Lower lobe of right lung (tissue), 2 donors: ENCODE measurements around the gene TTLL8. TPM values are rescaled to one million over a fixed set of nuclear protein-coding genes. Genes with fewer than 3 reads are reported as not detected.
A peak's percentile ranks its signal among the peaks of the same experiment; 100 is the strongest.

Experiments
- ATAC-seq, 2 donors: fragments of 200-7000 bp; cut with Tn5 transposase; one replicate each; pipeline ENCODE4 v1.9.1; 2020 to 2022; ENCODE audit warnings: mild to moderate bottlenecking in 2 of 2, moderate library complexity in 2 of 2
- DNase-seq: peaks from one replicate; pipeline ENCODE4 v3.0.0-alpha.2; 2020
- H3K27ac ChIP-seq: fragments of 200-600 bp; one replicate; pipeline ENCODE4 v1.8.0; 2022
- H3K27me3 ChIP-seq: fragments of 200-600 bp; one replicate; pipeline ENCODE4 v1.8.0; 2022; ENCODE audit warnings: low read depth
- H3K36me3 ChIP-seq: fragments of 200-600 bp; one replicate; pipeline ENCODE4 v1.8.0; 2022; ENCODE audit warnings: mild to moderate bottlenecking
- H3K4me1 ChIP-seq: fragments of 200-600 bp; one replicate; pipeline ENCODE4 v1.8.0; 2022
- H3K4me3 ChIP-seq: fragments of 200-600 bp; one replicate; pipeline ENCODE4 v1.8.0; 2022; ENCODE audit warnings: mild to moderate bottlenecking
- H3K9me3 ChIP-seq: fragments of 200-600 bp; one replicate; pipeline ENCODE4 v1.8.0; 2022
- CTCF ChIP-seq: fragments of 200-600 bp; IDR thresholded peaks from one replicate; pipeline ENCODE4 v1.8.0; 2022; ENCODE audit warnings: antibody characterized with exemption, mild to moderate bottlenecking
- intact Hi-C: fragments of 100-400 bp; cut with DNase I; formaldehyde crosslinking; loops from one replicate; pipeline ENCODE4 v1.11.0; 2022
- total RNA-seq: library from RNA; stranded (reverse); fragmentation: NEBNext Ultra II Directional; extraction: Animal tissue kit (Norgen Biotek cat#: 25700); gene quantifications from one replicate; pipeline ENCODE4 v1.2.1, GENCODE V29; 2021
- donor health status: DM: no; HTN: yes; CAD: no; lungs with severe emphysema.

TTLL8 gene
- total RNA-seq, 1 donor from 2014 or later: not detected

- no peak overlapping the region for H3K4me3 ChIP-seq
- no peak overlapping the region for H3K27ac ChIP-seq
- DNase-seq (peak; percentile 39), ATAC-seq (no peak)
- peaks cover 11% of the 10 kb centered on the region for H3K27me3 ChIP-seq
- no peaks in the 10 kb centered on the region for H3K4me1 ChIP-seq
- intact Hi-C loops: no loop called here
- TF ChIP-seq CTCF: no peak
- no peaks in the 10 kb centered on the region for H3K9me3 ChIP-seq
- no peaks in the 10 kb centered on the region for H3K36me3 ChIP-seq
Observed at GRCh38 chr22:50000587-50001387, 57.3 kb downstream of the TTLL8 start.

- no peak for TF ChIP-seq CTCF
- peak; percentile 49 for DNase-seq
- ATAC-seq: peak; percentile 7 to 18
- no peaks in the 10 kb centered on the region for H3K9me3 ChIP-seq
- no peak overlapping the region for H3K27ac ChIP-seq
- no peaks in the 10 kb centered on the region for H3K36me3 ChIP-seq
- no peaks in the 10 kb centered on the region for H3K4me1 ChIP-seq
- peak overlapping the region; percentile 23 for H3K4me3 ChIP-seq
- intact Hi-C loops: no loop called here
- peaks cover 11% of the 10 kb centered on the region for H3K27me3 ChIP-seq
Observed at GRCh38 chr22:49999946-50000586, 58.0 kb downstream of the TTLL8 start.

GRCh38 chr22:49999063-49999945, 58.8 kb downstream of the TTLL8 start:
- Histone ChIP-seq H3K27me3 (peaks cover 11% of the 10 kb centered on the region), H3K9me3 (no peaks in the 10 kb centered on the region), H3K4me1 (no peaks in the 10 kb centered on the region), H3K4me3 (peak overlapping the region; percentile 23), H3K36me3 (no peaks in the 10 kb centered on the region), H3K27ac (no peak overlapping the region)
- ATAC-seq: peak; percentile 22 to 34
- intact Hi-C loops: no loop called here
- peak; percentile 46 for DNase-seq
- TF ChIP-seq CTCF: no peak

GRCh38 chr22:49998718-49999062, 59.4 kb downstream of the TTLL8 start:
- no peak for TF ChIP-seq CTCF
- Histone ChIP-seq H3K4me1 (peaks cover under 1% of the 10 kb centered on the region), H3K27ac (no peak overlapping the region), H3K4me3 (no peak overlapping the region), H3K36me3 (no peaks in the 10 kb centered on the region), H3K9me3 (no peaks in the 10 kb centered on the region), H3K27me3 (peaks cover 11% of the 10 kb centered on the region)
- DNase-seq (peak; percentile 23), ATAC-seq (no peak)
- intact Hi-C loops: no loop called here

- Histone ChIP-seq H3K36me3 (no peaks in the 10 kb centered on the region), H3K4me3 (no peak overlapping the region), H3K4me1 (peaks cover 6% of the 10 kb centered on the region), H3K9me3 (no peaks in the 10 kb centered on the region), H3K27ac (no peak overlapping the region), H3K27me3 (peaks cover 11% of the 10 kb centered on the region)
- no peak for TF ChIP-seq CTCF
- ATAC-seq (no peak), DNase-seq (peak; percentile 36)
- intact Hi-C loops: no loop called here
Observed at GRCh38 chr22:49997932-49998717, 60.0 kb downstream of the TTLL8 start.
